Tibial nerve (tissue), 4 donors: ENCODE measurements around the gene KEL. TPM values are rescaled to one million over a fixed set of nuclear protein-coding genes. Genes with fewer than 3 reads are reported as not detected.

Experiments
- total RNA-seq, 4 donors: library from RNA; depleted of rRNA; stranded (reverse); fragments of >200 nt; gene quantifications; one replicate each; pipeline ENCODE4 v1.1.0, GENCODE V29; 2016

Gene KEL
- total RNA-seq, 4 donors from 2014 or later, result 0.59 to 0.87 (median 0.61) TPM

Other genes with a start within 250 kb of the KEL start
- 10 to 100 TPM in 1 of 4 donors, 1 to 10 TPM in 3; 1.7 to 51.3 (median 4.8) TPM for gene PRSS1, start 212.9 kb downstream of the KEL start, total RNA-seq
- 10 to 100 TPM in 2 of 4 donors, 1 to 10 TPM in 2; 2.5 to 78.0 (median 12.0) TPM for gene PRSS2, start 191.4 kb downstream of the KEL start, total RNA-seq
- gene EPHB6, start 107.3 kb downstream of the KEL start, total RNA-seq, result 10 to 100 TPM in 3 of 4 donors, 1 to 10 TPM in 1; 6.9 to 84.3 (median 22.1) TPM
- under 1 TPM in 3 of 4 donors, not detected in 1; under 0.01 to 0.78 (median under 0.01) TPM for gene TRPV6, start 76.6 kb downstream of the KEL start, total RNA-seq
- gene TRPV5, start 28.6 kb downstream of the KEL start, total RNA-seq, result under 1 TPM in 2 of 4 donors, not detected in 2; 0.20 to 0.21 TPM
- gene LLCFC1, start 22.9 kb downstream of the KEL start, total RNA-seq, result not detected
- under 1 TPM in 2 of 4 donors, not detected in 2; 0.44 to 0.78 TPM for gene OR9A2, start 64.8 kb upstream of the KEL start, total RNA-seq
- not detected for gene OR6V1, start 90.0 kb upstream of the KEL start, total RNA-seq
- gene PIP, start 169.7 kb upstream of the KEL start, total RNA-seq, result not detected
- not detected for gene TAS2R39, start 221.1 kb upstream of the KEL start, total RNA-seq